ENCODE results near the gene OR6S1.
"Not testable (repeated sequence)": the region's sequence is repeated elsewhere in the genome, so short reads cannot be mapped to it uniquely, and the experiment has no call there.

Gene OR6S1

DNA sequence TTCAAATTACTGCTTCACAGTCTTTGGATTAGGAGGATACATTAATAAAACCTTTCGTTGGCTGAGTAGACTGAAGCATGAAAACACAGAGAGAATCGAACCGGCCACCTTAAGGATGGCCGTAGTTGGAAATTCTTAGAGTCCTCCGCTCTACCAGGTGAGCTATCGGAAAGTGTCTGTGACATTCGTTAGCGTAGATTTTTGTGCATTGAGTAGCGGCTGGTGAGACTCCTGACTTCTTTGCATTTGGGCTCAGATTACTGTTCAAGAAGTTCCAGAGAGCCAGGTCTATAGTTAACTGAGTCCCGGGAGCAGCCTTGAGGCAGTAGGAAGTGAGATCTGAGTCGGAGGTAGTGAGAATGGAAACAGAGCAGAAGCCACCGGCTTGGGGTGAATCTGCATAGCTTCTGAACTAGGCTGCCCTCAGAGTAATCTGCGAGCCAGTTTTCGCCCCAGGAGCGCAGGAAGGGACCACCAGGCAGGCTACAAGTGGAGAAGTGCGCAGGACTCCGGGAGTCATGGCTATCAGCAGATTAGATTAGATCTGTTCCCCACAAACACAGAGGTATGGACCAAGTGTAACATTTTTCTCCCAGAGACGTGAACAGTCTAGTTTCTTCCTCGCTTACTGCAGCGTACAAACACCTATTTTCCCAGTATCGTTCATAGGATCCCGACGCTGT lies 11.0 kb downstream of the OR6S1 start:
- DNase-seq: peak; percentile 65

DNA sequence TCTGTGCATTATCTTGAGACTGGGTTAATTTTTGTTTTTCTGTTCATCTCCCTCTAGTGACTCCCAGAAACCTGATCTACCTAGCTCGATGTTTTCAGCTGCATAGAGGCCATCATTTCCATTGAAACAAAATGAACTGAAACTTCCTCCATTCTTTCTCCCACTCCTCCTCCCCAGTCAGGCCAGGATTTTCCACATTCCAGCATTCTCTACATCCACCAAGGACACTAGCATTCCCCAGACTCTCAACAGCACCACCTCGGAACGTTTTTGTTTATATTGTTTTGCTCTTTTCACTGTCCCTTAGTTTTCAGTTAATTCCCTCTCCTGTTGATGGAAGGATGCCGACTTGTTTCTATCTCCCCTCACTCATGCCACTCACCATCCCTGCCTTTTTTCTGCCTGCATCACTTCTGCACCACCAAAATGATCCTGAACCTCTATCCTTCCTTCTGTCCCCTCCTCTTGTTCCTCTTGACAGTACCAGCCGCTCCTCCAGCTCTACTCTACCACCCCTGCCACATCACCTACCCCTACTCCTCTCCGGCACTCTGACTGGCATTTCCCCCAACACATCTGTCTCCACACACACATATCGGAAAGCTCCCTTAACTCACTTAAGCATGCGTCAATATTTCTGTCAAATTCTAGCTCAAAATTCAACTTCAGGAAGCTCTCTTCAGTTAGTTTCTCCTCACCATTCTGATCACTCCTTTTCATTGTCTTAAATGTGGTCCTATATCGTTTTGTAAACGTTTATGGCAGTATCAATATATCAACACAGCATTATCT lies 13.2 kb downstream of the OR6S1 start:
- DNase-seq: no peak

DNA sequence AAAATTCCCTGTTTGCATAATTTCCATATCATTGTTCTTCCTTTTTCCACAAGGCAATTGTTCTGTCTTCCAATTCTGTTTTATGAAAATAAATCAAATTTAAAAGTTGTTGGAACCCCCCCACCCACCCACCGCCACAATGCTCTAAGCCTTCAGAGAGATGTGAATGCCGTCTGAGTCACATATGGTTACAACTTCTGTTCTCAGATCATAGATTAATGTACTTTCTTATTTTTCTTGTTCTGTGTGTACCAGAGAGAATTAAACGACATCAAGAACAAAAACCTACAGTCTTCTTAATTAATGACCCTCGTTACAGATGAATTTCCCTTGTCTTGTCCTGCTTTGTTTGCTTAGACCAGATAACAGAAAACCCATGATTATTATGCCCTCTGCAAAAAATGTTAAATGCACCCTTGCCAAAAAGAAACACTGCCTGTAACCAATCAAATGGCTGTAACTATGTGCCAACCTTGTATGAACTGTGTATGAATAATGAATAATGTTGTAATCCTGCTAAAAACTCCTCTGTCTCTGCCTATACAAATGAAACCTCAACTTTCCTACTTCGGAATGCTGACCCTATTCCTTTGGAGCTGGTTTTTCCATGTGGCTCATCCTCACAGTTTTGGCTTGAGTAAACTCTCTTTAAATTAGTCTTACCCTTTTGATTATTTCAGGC lies 14.0 kb downstream of the OR6S1 start:
- DNase-seq: no peak

DNA sequence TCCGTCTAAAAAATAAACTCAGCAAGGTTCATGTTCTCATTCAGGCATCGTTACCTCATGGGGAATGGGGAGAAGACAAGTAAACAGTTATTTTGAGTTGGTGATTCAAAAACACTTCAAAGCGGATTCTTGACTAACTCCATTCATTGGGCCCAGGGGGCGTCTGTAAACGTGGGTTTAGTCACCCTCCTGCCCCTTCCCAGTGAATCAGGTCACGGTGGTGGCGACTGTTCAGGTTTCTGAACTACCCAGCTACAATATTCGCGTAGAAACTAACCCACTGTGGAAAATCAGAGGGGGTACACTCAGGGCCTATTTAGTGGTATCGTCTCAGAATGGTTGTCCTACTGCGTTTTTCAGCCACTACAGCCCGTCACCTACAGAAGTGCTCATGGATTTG lies 15.2 kb downstream of the OR6S1 start:
- no peak for DNase-seq

DNA sequence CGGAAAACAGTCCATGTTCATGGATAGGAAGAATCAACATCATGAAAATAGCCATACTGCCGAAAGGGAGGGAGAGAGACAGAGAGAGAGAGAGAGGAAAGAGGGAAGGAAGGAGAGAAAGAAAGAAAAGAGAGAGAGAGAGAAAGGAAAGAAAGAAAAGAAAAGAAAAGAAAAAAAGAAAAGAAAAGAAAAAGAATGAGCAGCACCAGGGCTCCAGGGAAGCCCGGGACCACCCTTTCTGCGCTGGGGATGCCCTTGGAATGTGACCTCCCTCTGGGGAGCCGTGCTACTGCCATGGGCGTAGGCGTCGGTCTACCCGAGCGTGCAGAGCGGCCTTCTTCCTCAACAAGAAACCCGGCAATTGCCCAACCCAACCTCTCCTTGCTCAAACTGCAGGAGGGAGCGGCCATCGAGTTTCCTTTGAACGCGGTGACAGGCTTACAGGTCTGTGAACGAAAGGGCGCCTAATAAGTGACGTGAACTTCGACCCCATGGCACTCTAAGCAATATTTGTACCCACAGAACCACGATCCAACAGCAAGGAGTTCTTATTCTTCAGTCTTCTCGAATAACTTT lies 16.9 kb downstream of the OR6S1 start:
- peak; percentile 83 for DNase-seq

DNA sequence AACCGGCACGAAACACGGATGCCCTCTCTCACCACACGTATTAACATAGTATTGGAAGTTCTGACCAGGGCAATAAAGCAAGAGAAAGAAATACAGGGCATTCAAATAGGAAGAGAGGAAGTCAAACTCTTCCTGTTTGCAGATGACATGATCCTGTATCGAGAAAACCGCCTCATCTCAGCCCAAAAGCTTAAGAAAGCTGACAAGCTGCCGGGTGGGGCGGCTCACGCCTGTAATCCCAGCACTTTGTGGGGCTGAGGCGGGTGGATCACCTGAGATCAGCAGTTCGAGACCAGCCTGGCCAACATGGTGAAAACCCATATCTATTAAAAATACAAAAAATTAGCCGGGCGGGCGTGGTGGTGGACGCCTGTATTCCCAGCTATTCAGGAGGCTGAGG lies 17.7 kb downstream of the OR6S1 start:
- no peak for DNase-seq

DNA sequence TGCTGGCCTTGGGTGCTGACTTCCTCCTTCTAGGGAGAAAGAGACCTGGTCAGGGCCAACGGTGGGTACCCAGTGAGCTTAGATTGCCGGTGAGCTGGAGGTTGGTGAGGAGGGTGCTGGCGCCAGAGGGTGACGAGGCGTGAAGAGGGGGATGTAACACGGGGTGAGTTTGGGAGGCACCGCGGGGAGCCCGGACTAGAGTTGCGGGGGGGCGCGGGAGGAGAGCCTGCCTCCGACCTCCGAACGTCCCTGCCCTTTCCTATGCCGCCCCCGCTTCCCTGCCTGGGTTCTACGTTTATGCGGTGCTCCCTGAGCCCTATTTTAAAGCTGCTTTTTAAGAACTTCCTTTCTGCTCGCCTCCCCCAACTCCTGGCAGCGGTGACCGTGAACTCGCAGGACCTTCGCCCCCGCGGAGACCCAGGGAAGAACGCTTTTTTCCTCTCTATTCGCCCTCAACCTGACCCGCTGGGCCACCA lies 18.6 kb downstream of the OR6S1 start:
- DNase-seq: no peak

DNA sequence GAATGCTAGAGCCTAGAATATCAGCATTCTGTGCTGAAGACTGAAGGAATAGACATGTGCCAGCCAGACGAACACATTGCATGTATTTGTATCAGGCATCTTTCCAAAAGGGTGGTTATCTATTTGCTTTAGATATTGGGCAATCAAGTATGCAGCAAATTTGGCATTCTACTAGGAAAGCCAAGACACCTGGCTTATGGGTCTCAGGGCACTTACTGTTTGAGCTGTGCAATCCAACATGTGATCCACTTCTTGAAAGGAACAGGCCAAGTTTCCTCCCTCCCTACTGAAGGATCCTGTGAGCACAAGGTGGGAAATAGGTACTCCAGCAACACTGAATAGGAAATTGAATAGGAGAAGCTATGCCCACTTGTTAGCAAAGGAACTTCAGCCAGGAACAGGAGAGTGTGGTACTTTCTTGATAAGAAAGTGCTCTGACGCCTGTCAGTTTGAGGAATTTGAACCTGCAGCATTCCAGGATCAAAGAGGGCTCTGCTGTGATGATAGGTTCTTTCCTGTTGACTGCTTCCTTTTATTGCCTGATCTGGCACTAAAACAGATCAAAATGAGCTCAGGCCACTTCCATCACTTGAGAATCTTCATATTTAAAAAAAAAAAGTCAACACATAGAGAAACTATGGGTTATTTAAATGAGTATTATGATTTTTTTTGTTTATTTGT lies 20.6 kb downstream of the OR6S1 start:
- DNase-seq: no peak

DNA sequence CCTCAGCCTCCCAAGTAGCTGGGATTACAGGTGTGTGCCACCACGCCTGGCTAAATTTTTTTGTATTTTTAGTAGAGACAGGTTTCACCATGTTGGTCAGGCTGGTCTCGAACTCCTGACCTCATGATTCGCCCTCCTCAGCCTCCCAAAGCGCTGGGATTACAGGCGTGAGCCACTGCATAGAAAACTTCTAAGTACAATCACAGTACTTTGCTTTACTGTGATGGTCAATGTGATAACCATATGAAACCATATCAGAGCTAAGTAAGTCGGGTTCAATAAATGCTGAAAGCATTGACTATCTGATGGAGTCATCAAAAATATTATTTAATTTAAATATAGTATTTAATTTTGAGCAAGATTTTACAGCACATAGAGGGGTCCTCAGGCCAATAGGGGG lies 21.8 kb downstream of the OR6S1 start:
- DNase-seq: not testable (repeated sequence)

DNA sequence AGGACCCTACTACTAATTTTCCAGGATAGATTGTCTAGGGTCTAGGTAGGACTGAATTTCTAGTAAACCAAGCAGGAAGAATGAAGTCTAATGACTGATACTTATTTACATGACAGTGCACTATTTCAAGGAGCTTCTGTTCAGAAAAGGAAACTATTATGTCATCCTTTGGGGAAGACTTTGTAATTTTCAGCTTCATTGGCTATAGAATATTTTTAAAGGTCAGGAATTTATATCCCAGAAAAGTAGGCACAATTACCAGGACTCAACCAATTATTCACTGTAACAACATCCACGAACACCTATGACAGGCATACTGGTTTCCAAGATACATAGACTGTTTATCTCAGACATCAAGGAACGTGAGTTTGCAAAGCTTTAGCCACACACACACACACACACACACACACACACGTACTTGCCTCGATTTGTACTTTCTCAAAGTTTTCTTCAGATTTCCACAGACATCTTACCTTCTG lies 23.2 kb downstream of the OR6S1 start:
- DNase-seq: no peak

DNA sequence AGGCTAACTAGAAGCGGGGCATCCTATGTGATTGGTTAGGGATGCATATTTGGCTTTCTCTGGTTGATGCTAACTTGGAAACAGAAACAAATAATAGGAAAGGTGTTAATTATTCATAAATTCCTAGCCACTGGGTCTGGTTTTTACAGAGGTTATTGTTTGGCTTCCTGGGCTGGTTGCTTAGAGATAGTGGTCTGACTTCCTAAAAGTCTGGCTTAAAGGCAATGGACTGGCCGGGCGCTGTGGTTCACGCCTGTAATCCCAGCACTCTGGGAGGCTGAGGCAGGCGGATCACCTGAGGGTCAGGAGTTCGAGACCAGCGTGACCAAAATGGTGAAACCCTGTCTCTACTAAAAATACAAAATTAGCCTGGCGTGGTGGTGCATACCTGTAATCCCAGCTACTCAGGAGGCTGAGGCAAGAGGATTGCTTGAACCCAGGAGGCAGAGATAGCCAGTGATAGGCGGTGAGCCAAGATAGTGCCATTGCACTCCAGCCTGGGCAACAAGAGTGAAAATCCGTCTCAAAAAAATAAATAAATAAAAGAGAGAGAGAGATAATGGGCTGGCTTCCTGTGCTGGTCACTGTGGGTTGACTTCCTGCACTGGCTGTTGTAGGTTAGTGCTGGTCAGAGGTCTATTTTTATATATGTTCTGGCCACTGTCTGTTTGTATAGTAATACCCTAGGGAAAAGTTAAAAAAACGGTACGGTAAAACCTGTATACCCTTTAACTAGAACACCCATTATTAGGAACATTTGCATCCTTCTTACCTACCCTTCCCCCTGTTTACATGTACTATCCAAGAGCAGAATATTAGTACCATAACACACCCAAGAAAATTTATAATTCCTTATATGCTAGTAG lies 24.1 kb downstream of the OR6S1 start:
- no peak for DNase-seq

DNA sequence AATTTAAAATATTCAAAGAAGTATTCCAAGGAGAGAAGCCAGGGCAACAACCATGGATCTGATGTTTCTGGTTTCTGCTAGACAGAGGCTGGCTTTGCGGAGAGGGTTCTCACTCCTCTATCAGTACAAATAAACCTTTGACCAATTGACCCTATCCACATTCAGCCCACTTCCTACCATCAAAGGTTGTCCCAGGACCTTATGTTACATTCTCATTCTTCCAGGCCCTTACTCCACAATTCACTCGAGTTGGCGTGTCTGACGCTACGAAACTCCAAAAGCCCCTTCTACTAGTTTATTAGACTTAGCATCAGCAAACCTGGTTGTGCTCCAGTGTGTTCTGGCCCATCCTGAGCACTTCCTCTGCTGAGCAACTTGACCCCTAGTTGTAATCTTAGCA lies 25.5 kb downstream of the OR6S1 start:
- DNase-seq: no peak

DNA sequence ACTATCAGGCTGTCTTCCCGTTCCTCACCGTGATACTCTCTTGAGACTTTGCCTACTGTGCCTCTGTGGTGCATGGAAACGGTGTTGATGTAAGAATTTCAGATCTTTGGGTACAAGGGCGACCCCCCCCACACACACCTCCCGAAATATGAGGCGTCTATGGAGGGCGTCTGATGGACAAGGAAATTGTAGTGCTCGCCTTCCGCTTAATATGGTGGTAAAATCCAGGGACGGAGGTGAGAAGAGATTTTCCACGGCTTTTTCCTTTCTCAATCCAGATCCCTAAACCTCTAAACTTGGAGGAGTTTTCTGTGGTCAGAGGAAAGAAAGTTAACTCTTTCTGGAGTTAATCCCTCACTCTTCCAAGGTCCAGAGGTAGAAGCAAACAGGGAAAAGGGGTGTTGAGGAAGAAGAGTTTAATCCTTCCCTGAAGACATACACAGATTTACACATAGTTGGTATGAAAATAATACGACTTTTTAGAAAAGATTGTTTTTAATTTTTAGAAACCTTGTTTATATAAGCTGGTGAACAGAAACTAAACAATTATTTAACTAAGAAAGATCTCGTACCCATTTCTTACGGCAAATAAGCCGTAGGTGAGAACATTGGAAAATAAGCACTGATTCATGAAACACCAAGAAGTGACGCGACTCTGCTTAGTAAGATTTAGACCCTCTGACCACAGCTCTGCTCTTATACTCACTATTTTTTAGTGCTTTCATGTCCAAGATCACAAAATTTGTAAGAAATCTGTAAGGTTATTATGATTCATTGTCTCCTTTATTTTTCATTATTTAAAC lies 27.3 kb downstream of the OR6S1 start:
- no peak for DNase-seq

DNA sequence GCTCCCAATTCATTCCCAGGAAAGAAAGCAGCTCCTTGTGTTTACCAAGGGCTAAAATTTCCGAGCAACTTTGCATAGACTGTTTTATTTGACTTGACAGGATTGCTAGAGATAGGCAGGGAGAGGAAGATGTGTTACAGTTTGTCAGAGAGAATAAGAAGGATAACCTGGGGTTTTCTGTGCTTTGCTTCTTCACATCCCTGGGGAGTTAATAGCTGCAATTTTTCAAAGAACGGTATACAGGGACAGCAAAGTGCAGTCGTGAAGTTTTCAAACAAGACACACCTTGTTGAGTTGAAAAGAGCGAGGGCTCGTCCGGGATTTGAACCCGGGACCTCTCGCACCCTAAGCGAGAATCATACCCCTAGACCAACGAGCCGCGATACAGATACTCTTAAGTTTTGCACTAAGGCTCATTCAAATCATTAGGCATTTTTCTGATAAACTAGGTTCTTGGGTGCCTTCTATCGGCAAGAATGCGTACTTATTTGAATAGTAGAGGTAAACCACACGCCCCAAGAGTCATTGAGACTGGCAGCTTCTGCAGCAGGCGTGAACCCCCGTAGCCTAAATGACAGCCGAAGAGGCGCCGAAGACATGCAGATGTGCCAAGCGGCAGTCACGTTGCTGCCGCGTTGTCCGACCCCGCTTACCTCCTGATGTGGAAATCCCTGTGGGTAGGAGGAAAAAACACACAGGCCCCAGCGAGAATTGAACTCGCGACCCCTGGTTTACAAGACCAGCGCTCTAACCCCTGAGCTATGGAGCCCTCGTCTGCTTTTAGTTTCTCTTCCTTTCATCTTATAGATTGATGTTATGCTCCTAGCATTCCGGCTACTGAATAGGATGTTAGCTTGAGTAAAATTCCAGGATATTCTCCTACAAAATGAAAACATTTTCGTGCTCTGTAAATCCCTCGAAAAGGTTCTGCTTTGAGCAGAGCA lies 28.1 kb downstream of the OR6S1 start:
- peak; percentile 98 for DNase-seq

DNA sequence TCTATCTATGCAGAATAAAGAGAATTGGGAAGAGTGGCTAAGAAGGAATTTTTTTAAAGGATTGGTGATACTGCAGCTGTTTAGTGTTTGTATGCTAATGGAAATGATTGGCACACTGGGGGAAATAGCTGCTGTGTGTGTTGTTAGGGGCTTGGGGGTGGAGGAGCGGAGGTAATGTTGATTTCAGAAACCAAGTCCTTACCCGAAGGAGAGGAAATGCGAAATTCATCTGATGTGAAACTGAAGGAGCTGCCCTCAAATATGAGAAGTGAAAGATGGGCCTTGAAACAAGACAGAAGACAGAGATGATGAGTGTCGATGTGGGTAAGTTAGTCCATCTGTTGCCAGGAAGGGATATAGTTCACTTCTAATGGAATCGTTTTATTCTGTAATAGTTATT lies 29.1 kb downstream of the OR6S1 start:
- DNase-seq: no peak

DNA sequence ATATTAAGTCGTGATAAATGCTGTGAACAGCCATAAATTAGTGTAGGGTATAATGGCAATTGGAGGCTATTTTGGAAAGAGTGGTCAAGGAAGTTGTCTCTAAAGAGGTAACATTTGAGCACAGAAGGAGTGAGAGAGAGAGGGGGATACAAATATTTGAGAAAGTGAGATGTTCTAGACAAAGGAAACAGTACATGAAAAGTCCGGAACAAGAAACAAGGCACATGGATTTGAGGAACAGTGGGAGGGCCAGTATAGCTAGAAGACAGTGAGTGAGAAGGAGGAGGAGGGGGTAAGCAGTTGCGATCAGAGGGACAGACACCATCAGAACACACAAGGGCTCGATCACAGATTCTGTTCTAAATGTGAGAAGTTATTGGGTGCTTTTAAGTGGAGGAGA lies 30.2 kb downstream of the OR6S1 start:
- no peak for DNase-seq

DNA sequence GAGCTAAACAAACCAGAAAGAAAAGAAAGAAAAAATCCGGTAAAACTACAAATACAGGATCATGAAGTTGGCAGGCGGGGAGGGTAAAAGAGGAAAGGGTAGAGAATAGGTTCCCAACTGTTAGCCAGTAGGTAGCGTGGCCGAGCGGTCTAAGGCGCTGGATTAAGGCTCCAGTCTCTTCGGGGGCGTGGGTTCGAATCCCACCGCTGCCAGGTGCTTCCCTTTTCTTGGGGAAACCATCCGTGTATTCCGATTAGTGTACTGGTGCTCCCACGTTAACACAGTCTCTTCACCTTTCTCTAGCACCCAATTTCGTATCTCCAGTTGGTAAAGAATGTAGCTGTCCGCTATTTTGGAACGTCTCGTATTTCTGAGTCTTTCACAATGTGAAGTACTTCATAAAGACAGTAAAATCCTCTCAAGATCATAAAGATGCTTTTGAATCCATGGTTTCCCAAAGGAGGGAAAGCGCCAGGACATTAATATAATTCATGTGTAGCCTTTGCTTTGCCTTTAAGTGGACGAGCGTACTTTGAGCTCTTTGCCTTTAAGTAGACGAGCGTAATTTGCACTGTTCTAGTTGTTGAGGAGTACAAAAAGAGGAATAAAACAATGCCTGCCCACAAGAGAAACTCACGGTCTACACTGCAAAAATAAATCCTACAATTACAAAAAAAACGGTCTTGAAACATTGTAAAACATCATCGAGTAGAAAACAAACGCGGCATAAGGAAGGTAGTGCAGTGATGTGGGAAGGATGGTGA lies 31.3 kb downstream of the OR6S1 start:
- peak; percentile 83 for DNase-seq

DNA sequence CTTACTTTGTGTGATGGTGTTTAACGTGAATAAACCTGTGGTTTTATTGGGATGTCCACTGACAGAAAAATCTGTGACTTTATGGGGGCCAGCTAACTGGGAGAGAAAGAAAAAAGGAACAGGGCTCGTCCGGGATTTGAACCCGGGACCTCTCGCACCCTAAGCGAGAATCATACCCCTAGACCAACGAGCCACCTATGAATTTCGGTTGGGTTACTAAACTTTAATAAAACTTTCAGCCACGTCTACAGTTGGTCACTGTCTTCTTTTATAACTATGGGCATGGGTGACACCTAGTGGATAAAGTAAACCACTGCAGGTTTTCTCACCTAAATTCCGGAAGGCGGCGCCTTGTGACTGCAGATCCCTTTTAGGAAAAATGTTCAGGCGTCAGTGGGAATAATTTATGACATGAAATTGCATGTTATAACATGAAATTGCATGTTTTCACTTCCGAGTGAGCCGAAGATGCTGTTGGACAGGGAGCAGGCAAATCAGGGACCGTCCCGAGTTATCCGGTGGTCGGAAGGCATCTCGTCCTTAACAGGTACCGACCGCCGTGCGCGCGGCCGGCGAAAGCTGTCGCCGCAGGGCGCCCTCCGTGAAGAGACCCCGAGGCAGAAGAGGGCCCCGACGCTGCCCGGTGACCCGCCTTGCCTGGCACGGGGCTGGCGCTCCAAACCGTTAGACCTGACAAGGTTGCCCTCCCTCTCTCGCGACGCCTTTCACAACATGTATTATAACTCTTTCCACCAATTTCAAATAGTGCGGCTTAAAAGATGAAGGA lies 32.1 kb downstream of the OR6S1 start:
- DNase-seq: peak; percentile 90
